22Rv1 (cell line): ENCODE results near the gene TSPAN31.

Source experiments
- H3K27ac ChIP-seq: fragments of 450-650 bp; 2 replicates; pipeline ENCODE4 v1.5.1; 2017
- ZFX ChIP-seq: fragments of 450-650 bp; IDR thresholded peaks from 2 replicates; pipeline ENCODE4 v1.6.1; 2017; ENCODE audit warnings: antibody characterized with exemption, borderline replicate concordance
- TF ChIP-seq, protein P1 (sequence below): fragments of 450-650 bp; IDR thresholded peaks from 2 replicates; pipeline ENCODE4 v1.5.1; 2017; ENCODE audit warnings: mild to moderate bottlenecking

The TSPAN31 gene, protein sequence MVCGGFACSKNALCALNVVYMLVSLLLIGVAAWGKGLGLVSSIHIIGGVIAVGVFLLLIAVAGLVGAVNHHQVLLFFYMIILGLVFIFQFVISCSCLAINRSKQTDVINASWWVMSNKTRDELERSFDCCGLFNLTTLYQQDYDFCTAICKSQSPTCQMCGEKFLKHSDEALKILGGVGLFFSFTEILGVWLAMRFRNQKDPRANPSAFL

DNA sequence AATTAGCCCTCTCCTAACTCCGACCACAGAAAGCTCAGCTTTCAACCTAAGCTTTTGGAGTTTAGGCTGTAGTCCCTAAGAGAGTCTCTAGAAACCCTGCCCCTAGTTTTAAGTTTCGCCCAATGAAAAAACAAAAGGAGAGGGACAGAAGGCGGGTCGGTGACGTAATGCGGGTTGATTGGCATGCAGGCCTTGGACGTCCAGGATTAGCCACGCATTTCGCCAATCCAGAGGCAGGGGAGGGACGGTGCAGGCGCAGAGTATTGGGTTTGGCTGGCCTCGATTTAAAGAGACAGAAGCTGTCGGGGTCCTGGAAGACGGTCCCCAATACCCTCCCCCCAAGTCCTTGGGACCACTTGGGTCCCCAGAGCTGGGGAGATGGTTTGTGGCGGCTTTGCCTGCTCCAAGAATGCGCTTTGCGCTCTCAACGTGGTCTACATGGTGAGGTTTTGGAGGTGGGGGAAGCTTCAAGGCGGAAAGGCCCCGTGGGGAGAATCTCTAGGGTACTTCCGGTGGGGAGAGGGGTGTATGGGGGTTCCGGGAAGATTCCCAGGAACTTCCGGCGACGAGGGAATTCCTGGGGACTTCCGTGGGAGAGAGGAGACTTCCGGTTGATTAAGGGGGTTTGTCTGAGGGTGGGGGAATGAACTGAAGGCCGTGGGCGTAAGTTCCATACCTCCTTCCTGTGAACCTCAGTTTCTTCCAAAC lies at the start of gene TSPAN31:
Gene TSPAN31 (plus strand): TSS at position 263 of the 708 bp plus-strand sequence. CDS start 116 bp downstream, at position 379.
- no peak for TF ChIP-seq ZFX
- TF ChIP-seq, protein P1, sequence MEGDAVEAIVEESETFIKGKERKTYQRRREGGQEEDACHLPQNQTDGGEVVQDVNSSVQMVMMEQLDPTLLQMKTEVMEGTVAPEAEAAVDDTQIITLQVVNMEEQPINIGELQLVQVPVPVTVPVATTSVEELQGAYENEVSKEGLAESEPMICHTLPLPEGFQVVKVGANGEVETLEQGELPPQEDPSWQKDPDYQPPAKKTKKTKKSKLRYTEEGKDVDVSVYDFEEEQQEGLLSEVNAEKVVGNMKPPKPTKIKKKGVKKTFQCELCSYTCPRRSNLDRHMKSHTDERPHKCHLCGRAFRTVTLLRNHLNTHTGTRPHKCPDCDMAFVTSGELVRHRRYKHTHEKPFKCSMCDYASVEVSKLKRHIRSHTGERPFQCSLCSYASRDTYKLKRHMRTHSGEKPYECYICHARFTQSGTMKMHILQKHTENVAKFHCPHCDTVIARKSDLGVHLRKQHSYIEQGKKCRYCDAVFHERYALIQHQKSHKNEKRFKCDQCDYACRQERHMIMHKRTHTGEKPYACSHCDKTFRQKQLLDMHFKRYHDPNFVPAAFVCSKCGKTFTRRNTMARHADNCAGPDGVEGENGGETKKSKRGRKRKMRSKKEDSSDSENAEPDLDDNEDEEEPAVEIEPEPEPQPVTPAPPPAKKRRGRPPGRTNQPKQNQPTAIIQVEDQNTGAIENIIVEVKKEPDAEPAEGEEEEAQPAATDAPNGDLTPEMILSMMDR = no peak
- peak within 1 kb of the TSS; percentile 87 for H3K27ac ChIP-seq

DNA sequence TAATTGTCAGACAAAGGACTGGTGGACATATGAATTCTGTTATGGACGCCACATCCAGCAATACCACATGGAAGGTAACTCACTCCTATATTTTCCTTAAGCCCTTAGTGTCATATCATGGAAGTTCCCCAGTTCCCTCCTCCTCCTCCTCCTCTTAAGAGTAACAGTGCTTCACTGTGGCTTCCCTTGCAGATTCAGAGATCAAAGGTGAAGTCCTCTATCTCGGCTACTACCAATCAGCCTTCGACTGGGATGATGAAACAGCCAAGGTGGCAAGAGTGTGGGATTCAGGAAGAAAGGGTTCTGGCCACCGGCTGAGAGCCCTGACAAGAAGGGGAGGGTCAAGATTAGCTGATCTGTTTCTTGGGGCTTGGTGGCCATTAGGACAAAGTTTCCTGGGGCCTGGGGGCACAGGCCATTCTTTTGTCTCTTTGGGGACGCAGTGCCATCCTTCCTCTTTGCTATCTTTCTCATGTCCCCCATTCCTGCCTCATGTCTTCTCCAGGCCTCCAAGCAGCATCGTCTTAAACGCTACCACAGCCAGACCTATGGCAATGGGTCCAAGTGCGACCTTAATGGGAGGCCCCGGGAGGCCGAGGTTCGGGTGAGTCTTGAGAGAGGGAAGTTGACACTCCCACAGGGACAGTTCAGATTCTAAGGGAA lies 48.9 kb upstream of the TSPAN31 start:
- H3K27ac ChIP-seq = no peak overlapping the region
- TF ChIP-seq ZFX = no peak
- TF ChIP-seq, protein P1 = no peak

DNA sequence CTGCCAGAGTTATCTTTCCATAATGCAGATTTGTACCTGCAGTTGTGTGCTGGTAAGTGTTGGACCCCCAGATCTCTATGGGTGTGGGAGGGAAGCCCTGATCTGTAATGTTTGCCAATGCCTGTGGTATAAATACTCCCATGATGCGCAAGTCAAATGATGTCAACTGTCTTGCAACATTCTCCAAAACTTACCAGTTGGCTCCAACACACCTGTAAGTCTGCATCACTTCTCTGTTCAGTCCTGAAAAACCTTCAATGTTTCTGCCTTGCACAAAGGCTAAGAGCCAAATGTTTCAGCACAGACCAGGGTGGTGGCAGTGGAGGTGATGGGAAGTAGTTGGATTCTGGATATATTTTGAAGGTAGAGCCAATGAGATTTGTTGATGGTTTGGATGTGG lies 47.8 kb upstream of the TSPAN31 start:
- no peak overlapping the region for H3K27ac ChIP-seq
- TF ChIP-seq, protein P1 = no peak
- TF ChIP-seq ZFX = no peak

DNA sequence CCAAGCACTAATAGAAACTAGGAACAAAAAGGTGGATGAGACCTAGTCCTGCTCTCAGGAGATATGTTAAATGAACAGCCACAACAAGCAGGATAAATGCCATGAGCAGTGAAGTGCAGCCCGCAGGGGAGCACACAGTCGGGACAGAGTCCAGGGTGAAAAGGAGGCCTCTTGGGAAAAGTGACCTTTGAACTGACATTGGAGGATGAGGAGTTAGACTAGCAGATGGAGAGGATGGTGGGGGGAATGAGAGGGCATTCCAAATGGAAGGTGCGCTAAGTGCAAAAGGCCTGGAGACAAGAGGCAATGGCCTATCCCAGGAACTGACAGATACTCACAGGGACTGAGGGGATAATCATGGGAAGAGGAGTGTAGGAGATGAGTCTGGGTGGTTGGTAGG lies 46.4 kb upstream of the TSPAN31 start:
- TF ChIP-seq, protein P1 = no peak
- TF ChIP-seq ZFX = no peak
- H3K27ac ChIP-seq = no peak overlapping the region

DNA sequence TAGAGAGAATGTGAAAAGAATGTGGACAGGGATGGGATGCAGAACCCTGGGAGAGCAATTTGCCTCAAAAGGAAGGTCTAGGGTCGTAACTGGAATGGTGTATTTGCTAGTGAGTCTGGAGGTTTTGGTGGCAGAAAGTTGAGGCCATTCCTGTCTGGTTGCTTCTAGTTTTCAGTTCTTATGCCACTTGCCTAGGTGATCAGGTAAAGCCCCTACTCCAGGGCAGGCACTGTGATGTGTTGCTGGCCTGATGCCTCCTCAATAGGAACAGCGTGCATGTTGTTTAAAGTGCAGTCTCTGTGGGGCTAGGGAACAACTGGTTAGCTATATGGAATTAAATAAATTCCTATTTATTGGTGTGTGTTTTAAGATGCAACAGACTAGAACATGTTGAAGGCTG lies 44.5 kb upstream of the TSPAN31 start:
- H3K27ac ChIP-seq = no peak overlapping the region
- TF ChIP-seq, protein P1 = no peak
- TF ChIP-seq ZFX = no peak

GRCh38 chr12:57707250-57707649 lies 37.6 kb upstream of the TSPAN31 start:
- TF ChIP-seq, protein P1 = no peak
- no peak for TF ChIP-seq ZFX
- H3K27ac ChIP-seq = no peak overlapping the region

- TF ChIP-seq ZFX = no peak
- TF ChIP-seq, protein P1 = no peak
- H3K27ac ChIP-seq = no peak overlapping the region
These were observed 36.5 kb upstream of the TSPAN31 start for GRCh38 chr12:57708296-57708695.
